ENCODE results near the gene ROMO1.

DNA sequence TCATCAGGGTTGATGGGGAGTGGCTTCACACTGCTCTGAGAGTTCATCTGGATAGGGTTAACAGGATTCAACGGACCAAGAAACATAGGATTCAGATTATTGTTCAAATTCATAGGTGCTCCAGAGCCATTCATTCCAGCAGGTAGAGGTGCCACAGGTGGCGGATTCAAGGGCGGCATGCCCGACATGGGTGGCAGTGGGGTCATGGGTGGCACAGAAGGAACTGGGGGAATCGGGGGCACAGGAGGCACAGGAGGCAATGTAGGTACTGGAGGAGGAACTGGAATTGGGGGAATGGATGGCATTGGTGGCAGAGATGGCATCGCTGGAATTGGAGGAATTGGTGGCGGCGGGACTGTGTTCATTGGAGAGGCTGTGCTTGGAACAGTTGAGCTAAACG is 44.8 kb upstream of the ROMO1 start:
- TF ChIP-seq, protein P1, sequence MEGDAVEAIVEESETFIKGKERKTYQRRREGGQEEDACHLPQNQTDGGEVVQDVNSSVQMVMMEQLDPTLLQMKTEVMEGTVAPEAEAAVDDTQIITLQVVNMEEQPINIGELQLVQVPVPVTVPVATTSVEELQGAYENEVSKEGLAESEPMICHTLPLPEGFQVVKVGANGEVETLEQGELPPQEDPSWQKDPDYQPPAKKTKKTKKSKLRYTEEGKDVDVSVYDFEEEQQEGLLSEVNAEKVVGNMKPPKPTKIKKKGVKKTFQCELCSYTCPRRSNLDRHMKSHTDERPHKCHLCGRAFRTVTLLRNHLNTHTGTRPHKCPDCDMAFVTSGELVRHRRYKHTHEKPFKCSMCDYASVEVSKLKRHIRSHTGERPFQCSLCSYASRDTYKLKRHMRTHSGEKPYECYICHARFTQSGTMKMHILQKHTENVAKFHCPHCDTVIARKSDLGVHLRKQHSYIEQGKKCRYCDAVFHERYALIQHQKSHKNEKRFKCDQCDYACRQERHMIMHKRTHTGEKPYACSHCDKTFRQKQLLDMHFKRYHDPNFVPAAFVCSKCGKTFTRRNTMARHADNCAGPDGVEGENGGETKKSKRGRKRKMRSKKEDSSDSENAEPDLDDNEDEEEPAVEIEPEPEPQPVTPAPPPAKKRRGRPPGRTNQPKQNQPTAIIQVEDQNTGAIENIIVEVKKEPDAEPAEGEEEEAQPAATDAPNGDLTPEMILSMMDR (IDR thresholded peaks at IDR 0.05): no peak
- no peak for TF ChIP-seq POLR2A (IDR thresholded peaks at IDR 0.05)

Measured in vagina (tissue), 2 donors.